ENCODE results near the gene CST2.

Gene CST2, protein sequence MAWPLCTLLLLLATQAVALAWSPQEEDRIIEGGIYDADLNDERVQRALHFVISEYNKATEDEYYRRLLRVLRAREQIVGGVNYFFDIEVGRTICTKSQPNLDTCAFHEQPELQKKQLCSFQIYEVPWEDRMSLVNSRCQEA

DNA sequence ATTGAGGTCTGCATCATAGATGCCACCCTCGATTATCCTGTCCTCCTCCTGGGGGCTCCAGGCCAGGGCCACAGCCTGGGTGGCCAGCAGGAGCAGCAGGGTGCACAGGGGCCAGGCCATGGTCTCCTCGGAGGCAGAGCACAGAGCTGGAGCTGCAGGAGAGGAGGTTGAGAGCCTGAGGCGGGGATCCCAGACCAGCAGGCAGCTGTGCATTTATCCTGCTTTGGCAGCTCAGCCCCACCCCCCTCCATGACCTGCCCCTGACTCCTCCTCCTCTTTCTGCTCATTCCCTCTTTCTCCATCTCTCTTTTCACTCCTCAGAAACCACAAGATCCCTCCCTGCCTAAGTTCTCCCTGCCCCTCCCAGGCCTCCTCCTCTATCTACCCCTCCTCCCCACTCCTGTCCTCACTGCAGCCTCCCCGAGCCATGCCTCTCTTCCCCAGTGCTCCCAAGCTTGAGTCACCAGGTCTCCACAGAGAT lies at the start of gene CST2:
TSS of gene CST2 (minus strand) at position 189 of the 481 bp plus-strand sequence. CDS start at position 120, 69 bp downstream.
- ChIA-PET CTCF (no interaction called here), POLR2A (no interaction called here)
- no peak for DNase-seq (ENCODE audit: extremely low spot score)
- no peak for TF ChIP-seq HDGF (IDR thresholded peaks at IDR 0.05; ENCODE audit: borderline replicate concordance)
- no peak for TF ChIP-seq LEF1 (IDR thresholded peaks at IDR 0.05; ENCODE audit: borderline replicate concordance)
- TF ChIP-seq, protein P1, sequence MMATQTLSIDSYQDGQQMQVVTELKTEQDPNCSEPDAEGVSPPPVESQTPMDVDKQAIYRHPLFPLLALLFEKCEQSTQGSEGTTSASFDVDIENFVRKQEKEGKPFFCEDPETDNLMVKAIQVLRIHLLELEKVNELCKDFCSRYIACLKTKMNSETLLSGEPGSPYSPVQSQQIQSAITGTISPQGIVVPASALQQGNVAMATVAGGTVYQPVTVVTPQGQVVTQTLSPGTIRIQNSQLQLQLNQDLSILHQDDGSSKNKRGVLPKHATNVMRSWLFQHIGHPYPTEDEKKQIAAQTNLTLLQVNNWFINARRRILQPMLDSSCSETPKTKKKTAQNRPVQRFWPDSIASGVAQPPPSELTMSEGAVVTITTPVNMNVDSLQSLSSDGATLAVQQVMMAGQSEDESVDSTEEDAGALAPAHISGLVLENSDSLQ (IDR thresholded peaks at IDR 0.05): no peak
- TF ChIP-seq BHLHE40 (IDR thresholded peaks at IDR 0.05; ENCODE audit: borderline replicate concordance): no peak
- no peak for TF ChIP-seq ZNF384 (IDR thresholded peaks at IDR 0.05)
- TF ChIP-seq SP1 (IDR thresholded peaks at IDR 0.05): no peak
- TF ChIP-seq CTBP1 (IDR thresholded peaks at IDR 0.05; ENCODE audit: borderline replicate concordance): no peak
- no peak for TF ChIP-seq FOXM1 (IDR thresholded peaks at IDR 0.05; ENCODE audit: borderline replicate concordance)
- TF ChIP-seq FOXA1 (IDR thresholded peaks at IDR 0.05): no peak
- no peak for TF ChIP-seq ELF4 (IDR thresholded peaks at IDR 0.05)
- no peak for TF ChIP-seq ARNT (IDR thresholded peaks at IDR 0.05)
- TF ChIP-seq L3MBTL2 (conservative IDR thresholded peaks at IDR 0.05): no peak

DNA sequence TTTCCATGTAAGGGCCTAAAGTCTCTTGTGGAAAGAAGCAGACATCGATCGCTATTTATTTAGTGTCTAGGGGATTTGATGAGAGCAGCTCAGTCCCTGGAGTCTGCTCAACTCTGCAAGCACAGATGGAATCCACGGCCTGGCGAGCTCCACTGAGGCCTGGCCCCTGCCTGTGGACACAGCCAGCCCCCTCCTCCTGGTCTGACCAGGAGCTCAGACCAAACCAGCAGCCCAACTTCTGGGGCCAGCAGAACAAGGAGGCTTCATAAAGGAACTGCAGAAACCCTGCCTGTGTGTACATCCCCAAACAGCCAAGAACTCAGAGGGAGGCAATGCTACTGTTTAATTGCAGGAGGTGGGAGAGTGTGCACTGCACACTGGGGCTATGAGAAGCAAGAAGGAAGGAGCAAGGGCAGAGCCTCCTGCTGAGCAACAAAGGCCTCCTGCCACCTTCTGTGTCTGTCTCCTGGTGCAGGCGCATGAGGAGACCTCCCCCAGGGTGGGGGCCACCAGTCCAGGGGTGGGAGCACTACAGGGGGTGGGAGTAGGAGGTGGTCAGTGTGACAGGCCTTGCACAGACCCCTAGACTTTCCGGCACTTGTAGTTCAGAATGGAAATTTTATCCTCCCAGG lies 49.2 kb upstream of the CST2 start:
- no peak for DNase-seq (ENCODE audit: extremely low spot score)
- ChIA-PET CTCF (no interaction called here), POLR2A (no interaction called here)
- TF ChIP-seq HDGF (IDR thresholded peaks at IDR 0.05; ENCODE audit: borderline replicate concordance): no peak
- no peak for TF ChIP-seq FOXK2 (IDR thresholded peaks at IDR 0.05)
- TF ChIP-seq SP1 (IDR thresholded peaks at IDR 0.05): no peak
- no peak for TF ChIP-seq LEF1 (IDR thresholded peaks at IDR 0.05; ENCODE audit: borderline replicate concordance)
- TF ChIP-seq SUZ12 (IDR thresholded peaks at IDR 0.05): no peak
- TF ChIP-seq TARDBP (IDR thresholded peaks at IDR 0.05): no peak
- TF ChIP-seq L3MBTL2 (conservative IDR thresholded peaks at IDR 0.05): no peak
- no peak for TF ChIP-seq BHLHE40 (IDR thresholded peaks at IDR 0.05; ENCODE audit: borderline replicate concordance)
- no peak for TF ChIP-seq NFRKB (IDR thresholded peaks at IDR 0.05)
- no peak for TF ChIP-seq ELF4 (IDR thresholded peaks at IDR 0.05)
- no peak for TF ChIP-seq FOXM1 (IDR thresholded peaks at IDR 0.05; ENCODE audit: borderline replicate concordance)
- TF ChIP-seq, protein P1 (IDR thresholded peaks at IDR 0.05): no peak
- no peak for TF ChIP-seq FOXA1 (IDR thresholded peaks at IDR 0.05)
- no peak for TF ChIP-seq CTBP1 (IDR thresholded peaks at IDR 0.05; ENCODE audit: borderline replicate concordance)

DNA sequence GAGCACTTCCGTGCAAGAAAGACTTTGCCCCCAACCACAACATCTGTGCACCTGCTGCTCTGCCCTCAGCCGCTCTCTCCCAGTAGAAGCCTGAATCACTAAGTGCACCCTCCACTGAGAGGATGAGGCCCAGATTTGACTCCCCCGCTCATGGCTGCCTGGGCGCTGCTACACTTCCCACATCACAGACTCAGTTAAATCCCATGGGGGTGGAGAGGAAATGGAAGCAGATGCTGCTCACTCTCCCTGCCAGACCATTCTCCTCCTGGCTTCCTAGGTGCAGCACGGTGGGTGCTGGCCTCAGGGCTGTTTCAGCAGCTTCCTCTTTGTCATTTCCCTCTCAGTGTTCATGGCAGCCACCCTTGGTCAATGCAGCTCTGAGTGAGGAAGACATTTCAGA lies 48.2 kb upstream of the CST2 start:
- DNase-seq (ENCODE audit: extremely low spot score): no peak
- TF ChIP-seq L3MBTL2 (conservative IDR thresholded peaks at IDR 0.05) (no peak), TARDBP (IDR thresholded peaks at IDR 0.05) (no peak), NFRKB (IDR thresholded peaks at IDR 0.05) (no peak), SUZ12 (IDR thresholded peaks at IDR 0.05) (no peak), FOXA1 (IDR thresholded peaks at IDR 0.05) (no peak), ARNT (IDR thresholded peaks at IDR 0.05) (no peak), ELF4 (IDR thresholded peaks at IDR 0.05) (no peak), LEF1 (IDR thresholded peaks at IDR 0.05; ENCODE audit: borderline replicate concordance) (no peak), FOXM1 (IDR thresholded peaks at IDR 0.05; ENCODE audit: borderline replicate concordance) (no peak), SP1 (IDR thresholded peaks at IDR 0.05) (no peak), FOXK2 (IDR thresholded peaks at IDR 0.05) (no peak)
- TF ChIP-seq, protein P1 (IDR thresholded peaks at IDR 0.05): no peak
- ChIA-PET POLR2A (no interaction called here), CTCF (no interaction called here)

DNA sequence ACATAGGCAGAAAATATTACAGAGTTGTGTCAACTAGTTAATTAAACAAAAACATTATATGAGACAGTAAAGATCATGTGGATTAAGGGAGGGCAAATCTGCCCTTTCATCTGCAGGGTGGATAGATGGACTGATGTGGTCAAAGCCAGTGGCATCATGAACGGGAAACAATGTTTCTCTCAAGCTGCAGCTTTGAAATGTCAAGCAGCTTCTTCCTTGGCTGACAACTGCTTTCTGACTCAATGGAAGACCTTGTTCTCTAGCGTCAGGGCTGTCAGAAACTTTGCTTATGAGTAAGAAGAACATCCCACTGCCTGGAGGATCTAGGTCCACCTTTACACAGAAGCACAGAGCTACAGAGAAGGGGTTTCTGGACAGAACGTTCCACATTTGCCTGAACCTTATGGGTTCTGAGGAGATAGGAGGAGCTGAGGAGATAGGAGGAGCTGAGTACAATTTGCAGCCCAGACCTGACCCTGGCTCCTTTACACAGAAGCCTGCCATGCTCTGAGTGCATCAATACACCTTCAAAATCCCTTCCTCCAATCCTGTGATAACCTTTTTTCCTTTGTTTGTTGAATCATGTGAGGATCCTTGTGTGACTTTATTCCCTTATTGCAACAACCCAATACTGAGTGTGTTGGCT lies 47.0 kb upstream of the CST2 start:
- no peak for TF ChIP-seq FOXM1 (IDR thresholded peaks at IDR 0.05; ENCODE audit: borderline replicate concordance)
- TF ChIP-seq L3MBTL2 (conservative IDR thresholded peaks at IDR 0.05): no peak
- no peak for TF ChIP-seq FOXA1 (IDR thresholded peaks at IDR 0.05)
- DNase-seq (ENCODE audit: extremely low spot score): no peak
- ChIA-PET POLR2A (no interaction called here), CTCF (interaction anchor here (0.5 kb wide), 1 partner anchor 16 kb away, joined by 3 read pairs; no protein-coding TSS in a partner anchor)

DNA sequence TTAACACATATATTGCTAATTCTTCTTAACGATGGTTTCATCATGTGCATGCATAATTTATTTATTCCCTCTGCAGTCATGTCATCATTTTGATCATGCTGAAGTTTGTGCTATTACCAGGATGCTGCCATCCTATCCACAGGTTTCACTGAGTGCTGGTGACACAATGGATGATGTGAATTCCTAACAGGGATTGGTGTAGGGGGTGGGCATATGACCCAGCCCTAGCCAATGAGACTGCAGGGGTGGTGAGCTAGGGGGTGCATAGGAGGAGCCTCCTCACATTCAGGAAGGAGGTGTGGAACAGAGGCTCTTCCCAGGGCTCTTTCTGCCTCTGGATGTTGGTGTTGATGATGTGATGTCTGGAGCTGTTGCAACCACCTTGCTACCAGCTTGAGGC lies 45.5 kb upstream of the CST2 start:
- CTCF ChIA-PET: interaction anchor here (0.6 kb wide), 1 partner anchor 288 kb away, joined by 3 read pairs; no protein-coding TSS in a partner anchor
- POLR2A ChIA-PET: no interaction called here
- TF ChIP-seq FOXK2 (IDR thresholded peaks at IDR 0.05) (no peak), ELF4 (IDR thresholded peaks at IDR 0.05) (no peak), FOXA1 (IDR thresholded peaks at IDR 0.05) (no peak), HDGF (IDR thresholded peaks at IDR 0.05; ENCODE audit: borderline replicate concordance) (no peak), ARNT (IDR thresholded peaks at IDR 0.05) (no peak), CTBP1 (IDR thresholded peaks at IDR 0.05; ENCODE audit: borderline replicate concordance) (no peak), L3MBTL2 (conservative IDR thresholded peaks at IDR 0.05) (no peak), FOXM1 (IDR thresholded peaks at IDR 0.05; ENCODE audit: borderline replicate concordance) (no peak), SP1 (IDR thresholded peaks at IDR 0.05) (no peak), ZNF384 (IDR thresholded peaks at IDR 0.05) (no peak)
- no peak for DNase-seq (ENCODE audit: extremely low spot score)

DNA sequence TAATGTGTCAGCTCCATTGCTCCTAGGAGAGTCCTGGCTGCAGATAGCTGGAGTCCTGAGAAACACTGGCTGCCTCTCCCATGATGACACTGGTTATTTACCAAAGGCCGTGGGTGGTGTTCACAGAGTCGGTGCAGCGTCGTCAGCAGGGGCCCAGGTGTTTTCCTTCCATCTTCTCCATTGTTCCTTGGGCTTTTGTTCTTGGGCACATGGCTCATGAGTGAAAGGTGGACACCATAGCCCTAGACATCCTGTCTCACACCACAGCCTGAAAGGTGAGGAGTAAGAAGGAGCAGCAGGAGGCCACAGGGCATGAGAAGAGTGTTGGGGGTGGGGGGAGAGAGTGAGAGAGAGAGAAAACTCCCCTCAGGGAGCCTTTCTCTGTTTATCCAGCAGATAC lies 43.9 kb upstream of the CST2 start:
- ChIA-PET CTCF (no interaction called here), POLR2A (no interaction called here)
- DNase-seq (ENCODE audit: extremely low spot score): no peak
- no peak for TF ChIP-seq BHLHE40 (IDR thresholded peaks at IDR 0.05; ENCODE audit: borderline replicate concordance)
- no peak for TF ChIP-seq SP1 (IDR thresholded peaks at IDR 0.05)
- TF ChIP-seq FOXK2 (IDR thresholded peaks at IDR 0.05): no peak
- no peak for TF ChIP-seq SUZ12 (IDR thresholded peaks at IDR 0.05)
- no peak for TF ChIP-seq NFRKB (IDR thresholded peaks at IDR 0.05)
- no peak for TF ChIP-seq CTBP1 (IDR thresholded peaks at IDR 0.05; ENCODE audit: borderline replicate concordance)
- TF ChIP-seq HDGF (IDR thresholded peaks at IDR 0.05; ENCODE audit: borderline replicate concordance): no peak
- TF ChIP-seq ARNT (IDR thresholded peaks at IDR 0.05): no peak
- no peak for TF ChIP-seq L3MBTL2 (conservative IDR thresholded peaks at IDR 0.05)
- no peak for TF ChIP-seq ELF4 (IDR thresholded peaks at IDR 0.05)
- no peak for TF ChIP-seq FOXA1 (IDR thresholded peaks at IDR 0.05)
- no peak for TF ChIP-seq FOXM1 (IDR thresholded peaks at IDR 0.05; ENCODE audit: borderline replicate concordance)
- TF ChIP-seq TARDBP (IDR thresholded peaks at IDR 0.05): no peak
- TF ChIP-seq, protein P1 (IDR thresholded peaks at IDR 0.05): no peak
- TF ChIP-seq LEF1 (IDR thresholded peaks at IDR 0.05; ENCODE audit: borderline replicate concordance): no peak
- TF ChIP-seq ZNF384 (IDR thresholded peaks at IDR 0.05): no peak

Data from HEK293T (cell line).